ENCODE results near the gene DUSP1. TPM values are rescaled to one million over a fixed set of nuclear protein-coding genes. Genes with fewer than 3 reads are reported as not detected.

The DUSP1 gene
- total and polyA plus RNA-seq, 10 of the 15 experiments (the other 5 are each of a cell fraction or from before 2014, with no cell fraction given) = 1.4 to 6.2 (median 3.9) TPM

GRCh38 chr5:172730222-172730621, 40.8 kb downstream of the DUSP1 start:
- no peaks in the 10 kb centered on the region for H3K4me1 ChIP-seq (ENCODE audit: control insufficient read depth, insufficient read depth, low read length)
- in situ Hi-C loops (cut with MboI) = no loop called here
- ChIA-PET POLR2A (no interaction called here), RAD21 (ENCODE audit: unreplicated experiment) (no interaction called here), CTCF (no interaction called here), SMC1A (ENCODE audit: uncharacterized antibody, unreplicated experiment) (no interaction called here)
- 73% methylated on average over 6 of the region's 6 CpGs for WGBS (ENCODE audit: insufficient coverage, insufficient replicate concordance, low lambda C conversion rate, missing lambda C conversion rate)
- H2AFZ ChIP-seq (ENCODE audit: control insufficient read depth, low read depth, low read length) = no peak overlapping the region
- intact Hi-C loops (cut with micrococcal nuclease; ENCODE audit: unreplicated experiment) = no loop called here
- no peak for DNase-seq (ENCODE audit: low read depth, low spot score)
- no peaks in the 10 kb centered on the region for H4K20me1 ChIP-seq (ENCODE audit: control insufficient read depth, insufficient read depth)
- peaks cover 0 to 2% of the 10 kb centered on the region in 2 experiments; a peak in 2 of 4 replicates for H3K27me3 ChIP-seq (replicated peaks in 1 of 2; ENCODE audit: control insufficient read depth in 2 of 2, insufficient read depth in 2 of 2, low read length in 1 of 2)
- no peak overlapping the region for H3K4me2 ChIP-seq (ENCODE audit: control insufficient read depth, insufficient read depth)
- no peaks in the 10 kb centered on the region for H3K79me2 ChIP-seq (ENCODE audit: control insufficient read depth, insufficient read depth, low read length)
- no peak for FAIRE-seq
- H3K9me3 ChIP-seq (replicated peaks; ENCODE audit: control insufficient read depth, insufficient read depth, low read length) = no peaks in the 10 kb centered on the region
- no peak overlapping the region for H3K9ac ChIP-seq (ENCODE audit: control insufficient read depth, insufficient read depth, low read length)
- ATAC-seq = no peak
- no peak overlapping the region for H3K4me3 ChIP-seq
- BruUV-seq (replicated peaks) = no TSS peak
- no peaks in the 10 kb centered on the region for H3K36me3 ChIP-seq (ENCODE audit: control insufficient read depth in 2 of 2, insufficient read depth in 2 of 2, low read length in 1 of 2)
- H3K27ac ChIP-seq (ENCODE audit: control insufficient read depth, insufficient read depth) = no peak overlapping the region
- TF ChIP-seq TARDBP (IDR thresholded peaks at IDR 0.05; ENCODE audit: borderline replicate concordance) (no peak), CHD4 (IDR thresholded peaks at IDR 0.05) (no peak), NFYB (IDR thresholded peaks at IDR 0.05; ENCODE audit: insufficient read depth, low read depth, low read length) (no peak), SMC3 (IDR thresholded peaks at IDR 0.05; ENCODE audit: borderline replicate concordance, low read length) (no peak), ZBTB40 (IDR thresholded peaks at IDR 0.05; ENCODE audit: borderline replicate concordance) (no peak), BRCA1 (IDR thresholded peaks at IDR 0.05; ENCODE audit: low read depth, low read length) (no peak), ZNF384 (IDR thresholded peaks at IDR 0.05; ENCODE audit: borderline replicate concordance, low read depth, low read length) (no peak), GATAD2B (conservative IDR thresholded peaks at IDR 0.05; ENCODE audit: low read depth) (no peak), CEBPZ (IDR thresholded peaks at IDR 0.05; ENCODE audit: low read depth, low read length) (no peak)
- TF ChIP-seq, protein P1, sequence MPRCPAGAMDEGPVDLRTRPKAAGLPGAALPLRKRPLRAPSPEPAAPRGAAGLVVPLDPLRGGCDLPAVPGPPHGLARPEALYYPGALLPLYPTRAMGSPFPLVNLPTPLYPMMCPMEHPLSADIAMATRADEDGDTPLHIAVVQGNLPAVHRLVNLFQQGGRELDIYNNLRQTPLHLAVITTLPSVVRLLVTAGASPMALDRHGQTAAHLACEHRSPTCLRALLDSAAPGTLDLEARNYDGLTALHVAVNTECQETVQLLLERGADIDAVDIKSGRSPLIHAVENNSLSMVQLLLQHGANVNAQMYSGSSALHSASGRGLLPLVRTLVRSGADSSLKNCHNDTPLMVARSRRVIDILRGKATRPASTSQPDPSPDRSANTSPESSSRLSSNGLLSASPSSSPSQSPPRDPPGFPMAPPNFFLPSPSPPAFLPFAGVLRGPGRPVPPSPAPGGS (IDR thresholded peaks at IDR 0.05; ENCODE audit: borderline replicate concordance, insufficient read depth, low read depth, low read length, poor library complexity, severe bottlenecking) = peak; percentile 81
- TF ChIP-seq, protein P2, sequence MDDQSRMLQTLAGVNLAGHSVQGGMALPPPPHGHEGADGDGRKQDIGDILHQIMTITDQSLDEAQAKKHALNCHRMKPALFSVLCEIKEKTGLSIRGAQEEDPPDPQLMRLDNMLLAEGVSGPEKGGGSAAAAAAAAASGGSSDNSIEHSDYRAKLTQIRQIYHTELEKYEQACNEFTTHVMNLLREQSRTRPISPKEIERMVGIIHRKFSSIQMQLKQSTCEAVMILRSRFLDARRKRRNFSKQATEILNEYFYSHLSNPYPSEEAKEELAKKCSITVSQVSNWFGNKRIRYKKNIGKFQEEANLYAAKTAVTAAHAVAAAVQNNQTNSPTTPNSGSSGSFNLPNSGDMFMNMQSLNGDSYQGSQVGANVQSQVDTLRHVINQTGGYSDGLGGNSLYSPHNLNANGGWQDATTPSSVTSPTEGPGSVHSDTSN (IDR thresholded peaks at IDR 0.05; ENCODE audit: insufficient replicate concordance, low read depth, low read length) = peak; percentile 13

Measured in GM12878 (cell line).